Measurements from ENCODE around the gene THUMPD2. TPM values are rescaled to one million over a fixed set of nuclear protein-coding genes. Genes with fewer than 3 reads are reported as not detected.

Gene THUMPD2
- total RNA-seq, 1 experiment from 2014 or later: 6.8 TPM

Other genes starting within 250 kb of the THUMPD2 start
- gene TMEM178A, start 113.3 kb downstream of the THUMPD2 start, total RNA-seq (2014; rRNA removed; shearing (Covaris generic); ENCODE audit: low replicate concordance): not detected in 2 replicates

Data from MG63 (cell line).